GM21717 (cell line): ENCODE results near the gene VCAM1.

Experiments used
- ATAC-seq: cut with Tn5 transposase; IDR thresholded peaks from one replicate; pipeline ENCODE4 v1.9.1; 2021; ENCODE audit warnings: mild to moderate bottlenecking, moderate library complexity; ENCODE audit not compliant: unreplicated experiment

VCAM1 gene

DNA sequence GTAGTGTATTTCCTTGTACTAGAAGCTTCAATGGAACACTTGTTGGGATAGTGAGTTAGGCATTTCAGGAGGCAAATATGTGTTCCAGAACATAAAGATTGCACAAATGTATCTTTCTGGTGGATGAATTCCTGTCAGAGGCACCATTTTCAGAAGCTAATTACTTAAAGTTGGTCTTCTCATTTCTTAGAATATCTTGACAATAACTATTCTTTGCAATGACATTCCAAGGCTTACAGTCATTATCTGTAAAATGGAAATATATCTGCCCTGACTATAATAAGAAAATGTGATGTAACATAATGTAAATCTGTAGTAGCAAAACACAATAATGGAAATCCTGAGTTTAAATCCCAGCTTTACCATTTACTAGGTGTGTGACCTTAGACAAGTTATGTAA is 2.7 kb downstream of the VCAM1 start:
- ATAC-seq = no peak

- ATAC-seq = no peak
Measured at GRCh38 chr1:100724281-100724680, 4.7 kb downstream of the VCAM1 start.

DNA sequence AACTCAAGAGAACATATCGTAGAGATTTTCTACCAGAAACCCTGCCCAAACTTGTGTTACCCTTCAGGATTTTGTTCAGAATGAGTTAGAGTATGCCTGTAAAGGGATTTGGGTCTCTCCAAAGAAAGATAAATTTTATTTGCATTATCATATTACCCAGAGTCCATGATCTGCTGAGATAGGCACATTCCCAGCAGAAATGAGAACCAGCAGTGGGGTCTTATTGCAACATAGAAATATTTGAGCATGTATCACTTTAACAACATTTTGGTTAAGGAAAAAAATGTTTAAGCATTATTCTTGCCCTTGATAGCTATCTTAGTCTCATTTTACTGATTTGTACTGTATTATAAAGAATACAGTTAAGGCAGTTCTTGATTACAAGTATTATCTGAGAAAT is 10.6 kb downstream of the VCAM1 start:
- no peak for ATAC-seq

DNA sequence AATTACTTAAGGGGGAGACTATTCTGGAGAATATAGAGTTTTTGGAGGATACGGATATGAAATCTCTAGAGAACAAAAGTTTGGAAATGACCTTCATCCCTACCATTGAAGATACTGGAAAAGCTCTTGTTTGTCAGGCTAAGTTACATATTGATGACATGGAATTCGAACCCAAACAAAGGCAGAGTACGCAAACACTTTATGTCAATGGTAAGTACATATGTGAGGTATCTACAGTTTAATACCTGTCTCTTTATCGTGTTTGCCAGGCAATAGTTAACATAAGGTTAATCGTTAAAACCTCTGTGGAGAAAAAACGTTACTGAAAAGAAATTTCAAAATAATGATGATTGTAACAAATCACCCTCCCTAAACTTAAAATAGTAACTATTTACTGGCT is 11.8 kb downstream of the VCAM1 start:
- ATAC-seq = no peak

- ATAC-seq = no peak
Measured at GRCh38 chr1:100731758-100732157, 12.2 kb downstream of the VCAM1 start.

DNA sequence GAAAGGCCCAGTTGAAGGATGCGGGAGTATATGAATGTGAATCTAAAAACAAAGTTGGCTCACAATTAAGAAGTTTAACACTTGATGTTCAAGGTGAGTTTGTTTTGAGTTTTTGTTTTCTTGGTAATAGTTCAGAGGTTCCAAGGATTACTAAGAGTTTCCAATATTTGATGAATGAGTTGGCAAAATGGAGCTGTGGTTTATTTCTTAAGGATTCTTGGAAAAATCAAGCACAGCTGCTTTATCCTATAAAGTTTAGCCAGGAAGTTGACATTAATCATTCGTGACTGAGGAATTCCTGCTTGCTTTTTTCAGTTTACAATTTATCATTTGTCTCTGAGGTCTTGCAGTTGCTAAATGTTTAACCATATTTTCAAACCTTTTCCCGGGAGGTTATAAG is 15.1 kb downstream of the VCAM1 start:
- ATAC-seq = no peak

- no peak for ATAC-seq
Measured at GRCh38 chr1:100735244-100735643, 15.7 kb downstream of the VCAM1 start.

DNA sequence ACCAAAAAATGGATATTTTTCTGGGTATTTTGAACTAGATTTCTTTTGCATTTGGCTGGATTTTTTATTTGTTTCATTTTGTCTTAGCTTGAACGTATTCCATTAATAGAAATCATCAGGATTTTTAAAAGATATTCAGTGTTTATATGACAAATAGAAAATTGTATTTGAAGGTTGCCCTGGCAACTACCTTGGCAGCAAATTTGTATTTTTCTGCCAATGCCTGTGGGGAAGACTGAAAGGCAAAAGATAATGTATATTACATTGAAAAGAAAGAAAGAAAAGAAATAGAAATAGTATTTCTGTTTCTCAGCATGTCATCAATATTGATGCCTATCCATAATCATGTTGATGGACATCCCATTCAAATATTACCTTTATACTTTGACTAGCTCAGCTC is 16.8 kb downstream of the VCAM1 start:
- ATAC-seq = no peak

DNA sequence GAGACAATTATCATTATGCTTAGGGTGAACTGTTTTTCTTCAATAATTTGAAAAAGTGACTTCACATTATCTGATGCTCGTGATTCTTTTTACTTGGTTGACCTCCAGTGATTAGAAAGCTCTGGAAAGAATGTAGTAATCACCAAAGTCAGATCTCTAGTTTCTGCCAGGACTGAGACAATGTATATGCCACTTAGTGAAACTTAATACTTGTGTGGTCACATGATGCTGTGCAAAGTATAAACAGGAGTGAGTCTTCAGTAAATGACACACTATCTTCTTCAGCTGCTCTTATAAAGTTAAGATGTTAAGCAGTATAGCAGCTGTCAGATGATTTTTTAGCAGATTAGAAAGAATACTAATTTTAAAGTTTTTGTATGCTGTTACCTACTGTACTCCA is 17.2 kb downstream of the VCAM1 start:
- ATAC-seq = no peak

DNA sequence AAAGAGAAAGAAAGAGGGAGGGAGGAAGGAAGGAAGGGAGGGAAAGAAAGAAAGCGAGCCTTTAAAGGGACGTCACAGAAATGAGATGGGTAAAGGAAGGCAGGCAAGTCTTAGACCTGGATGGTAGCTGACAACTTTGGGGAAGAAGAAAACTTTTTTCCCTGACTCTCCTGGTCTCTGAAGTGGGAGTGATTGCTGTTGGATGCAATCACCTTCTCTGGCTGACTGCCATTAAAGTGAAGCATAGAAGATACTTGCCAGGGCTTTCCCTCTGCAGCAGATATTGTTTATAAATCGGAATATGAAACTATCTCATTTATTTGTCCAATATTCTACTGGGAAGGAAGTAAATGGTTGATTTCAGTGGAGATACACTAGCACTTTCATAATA is 27.0 kb downstream of the VCAM1 start:
- peak; percentile 10 for ATAC-seq

DNA sequence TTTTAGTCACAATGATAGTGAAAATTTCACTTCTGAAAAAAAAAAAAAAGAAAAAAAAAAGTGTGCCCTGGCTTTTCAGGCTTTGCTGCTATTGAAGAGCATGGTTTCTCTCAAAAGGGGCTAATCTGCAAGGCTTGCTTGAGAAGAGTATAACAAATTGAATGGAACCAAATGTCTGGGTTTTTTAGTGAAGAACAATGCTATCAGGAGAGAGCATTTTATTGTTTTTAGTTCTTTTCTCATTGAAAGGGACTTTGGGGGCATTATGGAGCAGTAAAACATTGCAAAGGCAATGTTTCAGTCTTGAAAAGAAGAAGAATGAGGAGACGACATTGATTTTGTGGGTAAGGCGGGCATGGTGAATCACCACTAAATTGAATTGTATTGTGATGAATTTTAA is 28.2 kb downstream of the VCAM1 start:
- no peak for ATAC-seq

- no peak for ATAC-seq
Measured at GRCh38 chr1:100750005-100750885, 30.7 kb downstream of the VCAM1 start.

- ATAC-seq = no peak
Measured at GRCh38 chr1:100752791-100753190, 33.2 kb downstream of the VCAM1 start.

GRCh38 chr1:100757946-100758345 is 38.4 kb downstream of the VCAM1 start:
- no peak for ATAC-seq

- no peak for ATAC-seq
Measured at GRCh38 chr1:100759188-100759587, 39.6 kb downstream of the VCAM1 start.

GRCh38 chr1:100760511-100760910 is 41.0 kb downstream of the VCAM1 start:
- no peak for ATAC-seq

DNA sequence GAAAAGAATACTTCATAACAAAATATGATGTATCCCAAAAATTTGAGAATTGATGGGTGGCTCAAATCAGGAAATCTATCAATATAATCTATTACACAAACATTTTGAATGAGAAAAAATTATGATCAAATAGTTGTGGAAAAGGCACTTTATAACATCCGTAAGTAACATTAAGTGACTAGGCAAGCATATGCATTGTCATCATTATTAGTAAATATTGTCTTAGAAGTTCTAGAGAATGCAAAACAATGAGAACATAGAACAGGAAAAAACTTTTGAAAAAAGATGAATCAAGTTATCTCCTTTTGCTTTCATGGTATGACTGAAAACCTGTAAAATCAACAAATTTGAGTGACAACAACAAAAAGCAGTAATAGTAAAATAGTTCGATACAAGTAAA is 42.9 kb downstream of the VCAM1 start:
- no peak for ATAC-seq

GRCh38 chr1:100767176-100767890 is 47.8 kb downstream of the VCAM1 start:
- ATAC-seq = no peak

- ATAC-seq = no peak
Measured at GRCh38 chr1:100769323-100769722, 49.8 kb downstream of the VCAM1 start.

DNA sequence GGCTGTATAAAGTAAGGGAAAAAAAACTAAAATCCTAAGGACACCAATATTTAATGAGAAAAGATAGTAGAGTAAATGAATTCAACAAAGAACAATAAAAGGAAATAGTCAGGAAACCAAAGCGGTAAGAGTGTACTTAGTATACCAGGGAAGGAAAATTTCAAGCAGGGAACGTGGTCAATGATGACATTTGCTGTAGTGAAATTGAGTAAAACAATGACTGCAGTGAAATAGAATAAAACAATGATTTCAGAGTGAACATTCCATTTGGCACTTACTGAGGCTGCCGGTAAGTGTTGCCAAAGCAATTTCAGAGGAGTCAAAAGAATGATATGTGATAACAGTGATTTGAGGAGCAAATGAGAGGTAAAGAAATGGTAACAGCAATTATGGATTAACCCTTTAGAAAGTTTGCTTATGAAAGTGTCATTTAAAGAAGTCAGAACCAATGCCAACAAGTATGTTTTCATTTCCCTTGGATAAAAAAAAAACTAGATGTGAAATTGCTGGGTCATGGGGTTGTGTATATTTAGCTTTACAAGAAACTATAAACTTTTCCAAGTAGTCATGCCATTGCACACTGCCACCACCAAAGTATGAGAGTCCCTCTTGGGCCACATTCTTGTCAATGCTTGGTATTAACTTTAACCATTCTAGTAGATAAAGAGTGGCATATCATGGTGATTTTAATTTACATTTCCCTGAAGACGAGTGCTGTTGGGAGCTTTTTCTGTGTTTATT is 50.5 kb downstream of the VCAM1 start:
- ATAC-seq = no peak

DNA sequence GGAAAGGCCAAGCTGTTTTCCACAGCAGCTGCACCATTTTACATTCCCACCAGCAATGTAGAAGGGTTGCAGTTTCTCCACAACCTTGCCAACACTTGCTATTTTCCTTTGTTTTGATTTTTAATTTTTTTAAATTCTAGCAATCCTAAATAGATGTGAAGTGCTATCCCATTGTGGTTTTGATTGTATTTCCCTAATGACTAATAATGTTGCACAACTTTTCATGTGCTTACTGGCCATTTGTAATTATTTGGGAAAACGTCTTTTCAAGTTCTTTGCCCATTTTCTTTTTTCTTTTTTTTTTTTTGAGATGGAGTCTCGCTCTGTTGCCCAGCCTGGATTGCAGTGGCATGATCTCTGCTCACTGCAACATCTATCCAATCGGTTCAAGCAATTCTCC is 53.9 kb downstream of the VCAM1 start:
- ATAC-seq = no peak

DNA sequence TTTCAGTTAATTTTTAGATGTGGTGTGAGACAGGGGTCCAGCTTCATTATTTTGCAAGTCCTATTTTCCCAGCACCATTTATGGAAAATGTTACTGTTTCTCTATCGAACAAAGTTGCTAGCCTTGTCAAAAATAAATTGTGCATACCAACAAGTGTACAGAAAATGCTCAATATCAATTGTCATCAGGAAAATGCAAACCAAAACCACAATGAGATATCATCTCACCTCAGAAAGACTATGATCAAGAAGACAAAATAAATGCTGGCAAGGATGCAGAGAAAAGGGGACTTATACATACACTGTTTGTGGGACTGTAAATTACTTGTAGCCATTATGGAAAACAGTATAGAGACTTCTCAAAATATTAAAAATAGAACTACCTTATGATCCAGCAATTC is 54.8 kb downstream of the VCAM1 start:
- no peak for ATAC-seq
